HG03139 (cell line): Measurements from ENCODE around the gene PSME3.
A peak's percentile ranks its signal among the peaks of the same experiment; 100 is the strongest.

Experiments used
- ATAC-seq: cut with Tn5 transposase; IDR thresholded peaks from one replicate; pipeline ENCODE4 v1.9.1; 2021; ENCODE audit not compliant: unreplicated experiment

Gene PSME3

GRCh38 chr17:42832934-42833766 lies at the start of gene PSME3:
Gene PSME3 (plus strand): TSS chr17:42833397. CDS start chr17:42833632, 235 bp downstream.
- ATAC-seq = peak; percentile 73

- ATAC-seq = no peak
Observed at GRCh38 chr17:42783791-42784138, 49.4 kb upstream of the PSME3 start.

GRCh38 chr17:42784409-42784808 lies 48.8 kb upstream of the PSME3 start:
- ATAC-seq = no peak

GRCh38 chr17:42784811-42785592 lies 48.2 kb upstream of the PSME3 start:
- no peak for ATAC-seq

- no peak for ATAC-seq
Observed at GRCh38 chr17:42787266-42787665, 45.9 kb upstream of the PSME3 start.

GRCh38 chr17:42791948-42792347 lies 41.2 kb upstream of the PSME3 start:
- ATAC-seq = no peak

GRCh38 chr17:42792545-42792944 lies 40.7 kb upstream of the PSME3 start:
- ATAC-seq = no peak

GRCh38 chr17:42795061-42795460 lies 38.1 kb upstream of the PSME3 start:
- no peak for ATAC-seq

GRCh38 chr17:42795465-42795864 lies 37.7 kb upstream of the PSME3 start:
- no peak for ATAC-seq

- ATAC-seq = no peak
Observed at GRCh38 chr17:42796066-42796758, 37.0 kb upstream of the PSME3 start.

GRCh38 chr17:42797067-42798007 lies 35.9 kb upstream of the PSME3 start:
- no peak for ATAC-seq

- ATAC-seq = no peak
Observed at GRCh38 chr17:42798011-42798382, 35.2 kb upstream of the PSME3 start.

GRCh38 chr17:42798383-42799380 lies 34.5 kb upstream of the PSME3 start, which contains the start of the genes CNTD1 and COA3:
Gene CNTD1 (plus strand): TSS chr17:42798861. CDS start chr17:42799068, 207 bp downstream.
Gene COA3 (minus strand): TSS chr17:42798704. CDS start chr17:42798681, 23 bp downstream.
- no peak for ATAC-seq

GRCh38 chr17:42803074-42803883 lies 29.9 kb upstream of the PSME3 start:
- no peak for ATAC-seq

GRCh38 chr17:42804918-42805367 lies 28.3 kb upstream of the PSME3 start:
- ATAC-seq = no peak

GRCh38 chr17:42806249-42806648 lies 26.9 kb upstream of the PSME3 start:
- no peak for ATAC-seq

- no peak for ATAC-seq
Observed at GRCh38 chr17:42809250-42809649, 23.9 kb upstream of the PSME3 start.
